ENCODE measurements around the gene DALRD3.

- no peak for TF ChIP-seq POLR2AphosphoS5 (IDR thresholded peaks at IDR 0.05)
- no peak for TF ChIP-seq CTCF (IDR thresholded peaks at IDR 0.05)
Measured at GRCh38 chr3:49005303-49005680, 13.1 kb downstream of the DALRD3 start.
